HCT116 (cell line): ENCODE data around the gene ORC6. TPM values are rescaled to one million over a fixed set of nuclear protein-coding genes. Genes with fewer than 3 reads are reported as not detected.

ENCODE experiments used
- ATAC-seq: fragments of 200-7000 bp; cut with Tn5 transposase; 2 replicates; pipeline ENCODE4 v1.9.1; 2020; ENCODE audit warnings: mild to moderate bottlenecking, moderate library complexity
- BruUV-seq: library from RNA; stranded (reverse); fragments of 400-500 nt; replicated peaks from 2 replicates; lab custom pipeline; 2021; lab: Mats Ljungman, UMichigan
- CTCF ChIA-PET: fragments of 300-600 bp; sonication (Branson Sonifier 250); formaldehyde crosslinking; loops from one replicate; lab custom pipeline; 2021; ENCODE audit warnings: antibody characterized with exemption; lab: Charles Lee
- POLR2A ChIA-PET: fragments of 300-600, 350-600 bp; sonication (Branson Sonifier 250); formaldehyde crosslinking; loops from one replicate; lab custom pipeline; 2021; ENCODE audit warnings: antibody characterized with exemption; lab: Charles Lee
- RAD21 ChIA-PET, 2 experiments: fragments of 300-600 bp; sonication (Branson Sonifier 250); formaldehyde crosslinking; loops; one replicate each; lab custom pipeline; 2023; ENCODE audit warnings: low total read pairs in 2 of 2; ENCODE audit not compliant: uncharacterized antibody in 2 of 2, unreplicated experiment in 2 of 2, low non-redundant PET in 1 of 2; lab: Charles Lee
- DNase-seq: peaks from one replicate; pipeline ENCODE4 v3.0.0-alpha.2; 2010; ENCODE audit warnings: low read depth, low spot score
- H2AFZ ChIP-seq: fragments of 200-600 bp; shearing (Covaris generic), sonication (generic); 2 replicates; pipeline ENCODE4 v1.6.1; 2017; ENCODE audit warnings: low read depth, mixed run types, mixed read lengths, antibody characterized with exemption, low read length; ENCODE audit not compliant: poor library complexity, severe bottlenecking
- H3K27ac ChIP-seq: 2 replicates; pipeline ENCODE4 v1.5.1; 2012; ENCODE audit warnings: low read depth, low read length
- H3K27me3 ChIP-seq: fragments of 200-600 bp; sonication (generic); 2 replicates; pipeline ENCODE4 v1.6.1; 2016; ENCODE audit warnings: mixed run types, low read length, mixed read lengths; ENCODE audit not compliant: insufficient read depth
- H3K36me3 ChIP-seq, 2 experiments: fragments of 200-500 bp in 1 of 2; fragments of 200-600 bp in 1 of 2; sonication (Bioruptor generic) in 1 of 2; sonication (generic) in 1 of 2; 2 replicates each; pipeline versions ENCODE4 v1.5.1 to v1.6.1; 2014 to 2016; ENCODE audit warnings: low read length in 2 of 2, inconsistent platforms in 1 of 2, mixed read lengths in 1 of 2, mixed run types in 1 of 2; ENCODE audit not compliant: insufficient read depth in 2 of 2, control insufficient read depth in 1 of 2
- H3K4me1 ChIP-seq, 2 experiments: fragments of 200-600 bp in 1 of 2; sonication (generic) in 1 of 2; 2 replicates each; pipeline versions ENCODE4 v1.5.1 to v1.6.1; 2012 to 2017; ENCODE audit warnings: low read length in 2 of 2, inconsistent platforms in 1 of 2, mild to moderate bottlenecking in 1 of 2, mixed read lengths in 1 of 2, mixed run types in 1 of 2, moderate library complexity in 1 of 2; ENCODE audit not compliant: insufficient read depth in 2 of 2, control insufficient read depth in 1 of 2
- H3K4me2 ChIP-seq: fragments of 200-600 bp; sonication (generic); 2 replicates; pipeline ENCODE4 v1.6.1; 2017; ENCODE audit warnings: mixed run types, low read length, mixed read lengths
- H3K4me3 ChIP-seq, 2 experiments: fragments of 200-600 bp in 1 of 2; sonication (generic) in 1 of 2; replicated peaks in 1 of 2; 2 replicates each; pipeline ENCODE4 v1.5.1; 2011 to 2016; ENCODE audit warnings: low read length in 2 of 2, control low read depth in 1 of 2, low read depth in 1 of 2, mild to moderate bottlenecking in 1 of 2, mixed read lengths in 1 of 2, mixed run types in 1 of 2
- H3K79me2 ChIP-seq: fragments of 200-600 bp; sonication (generic); 2 replicates; pipeline ENCODE4 v1.6.1; 2017; ENCODE audit warnings: mild to moderate bottlenecking, mixed run types, low read length, moderate library complexity, mixed read lengths; ENCODE audit not compliant: insufficient read depth
- H3K9ac ChIP-seq: fragments of 200-600 bp; sonication (generic); 2 replicates; pipeline ENCODE4 v1.6.1; 2016; ENCODE audit warnings: low read length, mixed read lengths
- H3K9me2 ChIP-seq: fragments of 200-600 bp; sonication (generic), shearing (Covaris generic); 2 replicates; pipeline ENCODE4 v1.6.1; 2017; ENCODE audit warnings: mixed run types, mild to moderate bottlenecking, moderate library complexity; ENCODE audit not compliant: insufficient read depth
- H3K9me3 ChIP-seq, 2 experiments: fragments of 200-500 bp in 1 of 2; fragments of 200-600 bp in 1 of 2; sonication (Bioruptor generic) in 1 of 2; sonication (generic) in 1 of 2; 2 replicates each; pipeline ENCODE4 v1.6.1; 2014 to 2017; ENCODE audit warnings: low read length in 2 of 2, mixed read lengths in 2 of 2, inconsistent platforms in 1 of 2, low read depth in 1 of 2, mild to moderate bottlenecking in 1 of 2, mixed run types in 1 of 2, moderate library complexity in 1 of 2; ENCODE audit not compliant: control insufficient read depth in 1 of 2, insufficient read depth in 1 of 2
- H4K20me1 ChIP-seq: fragments of 200-600 bp; sonication (generic), shearing (Covaris generic); 2 replicates; pipeline ENCODE4 v1.6.1; 2017; ENCODE audit warnings: mixed run types, mild to moderate bottlenecking, moderate library complexity; ENCODE audit not compliant: insufficient read depth
- CBX3 ChIP-seq: IDR thresholded peaks from 2 replicates; pipeline ENCODE4 v1.6.1; 2012; ENCODE audit warnings: low read depth
- EZH2 ChIP-seq: fragments of 200-600 bp; sonication (generic); IDR thresholded peaks from 2 replicates; pipeline ENCODE4 v1.6.1; 2017; ENCODE audit warnings: antibody characterized with exemption, mixed run types
- EZH2phosphoT487 ChIP-seq: fragments of 200-600 bp; IDR thresholded peaks from 2 replicates; pipeline ENCODE4 v1.6.1; 2018; ENCODE audit warnings: antibody characterized with exemption, borderline replicate concordance
- JUND ChIP-seq: IDR thresholded peaks from 2 replicates; pipeline ENCODE4 v1.6.1; 2012
- SIN3A ChIP-seq: IDR thresholded peaks from 2 replicates; pipeline ENCODE4 v1.6.1; 2012; ENCODE audit warnings: low read depth
- SP1 ChIP-seq: IDR thresholded peaks from 2 replicates; pipeline ENCODE4 v1.6.1; 2012; ENCODE audit warnings: low read depth
- YY1 ChIP-seq: IDR thresholded peaks from 2 replicates; pipeline ENCODE4 v1.6.1; 2011; ENCODE audit warnings: low read length, low read depth, moderate library complexity, mild to moderate bottlenecking; ENCODE audit not compliant: insufficient replicate concordance; ENCODE audit errors: extremely low read depth
- ZNF274 ChIP-seq: fragments of 200-500 bp; sonication (Bioruptor generic); IDR thresholded peaks from 2 replicates; pipeline ENCODE4 v1.6.1; 2014; ENCODE audit warnings: mild to moderate bottlenecking, low read depth, low read length, inconsistent platforms
- intact Hi-C: fragments of 100-400 bp; cut with micrococcal nuclease; formaldehyde crosslinking; loops from 2 replicates; pipeline ENCODE4 v1.10.0; 2022
- total RNA-seq: library from RNA; stranded (reverse); gene quantifications from one replicate; pipeline ENCODE4 v1.2.1, GENCODE V29; 2021; ENCODE audit not compliant: unreplicated experiment
- TF ChIP-seq, protein P1 (sequence below): IDR thresholded peaks from 2 replicates; pipeline ENCODE4 v1.6.1; 2011; ENCODE audit warnings: mild to moderate bottlenecking, low read length, moderate library complexity; ENCODE audit not compliant: insufficient replicate concordance; ENCODE audit errors: extremely low read depth
- TF ChIP-seq, protein P2 (sequence below): IDR thresholded peaks from 2 replicates; pipeline ENCODE4 v1.6.1; 2012; ENCODE audit warnings: low read depth
- TF ChIP-seq, protein P3 (sequence below), 3 experiments: fragments of 200-600 bp in 1 of 3; sonication (generic) in 1 of 3; IDR thresholded peaks in 2 of 3; conservative IDR thresholded peaks in 1 of 3; 2 replicates each; pipeline ENCODE4 v1.5.1; 2012 to 2017; ENCODE audit warnings: low read depth in 2 of 3, low read length in 2 of 3, antibody characterized with exemption in 1 of 3, borderline replicate concordance in 1 of 3, control low read depth in 1 of 3, mild to moderate bottlenecking in 1 of 3, mixed read lengths in 1 of 3, mixed run types in 1 of 3, moderate library complexity in 1 of 3; ENCODE audit not compliant: insufficient read depth in 1 of 3

Gene ORC6
- total RNA-seq, 1 experiment from 2014 or later: 44.7 TPM

DNA sequence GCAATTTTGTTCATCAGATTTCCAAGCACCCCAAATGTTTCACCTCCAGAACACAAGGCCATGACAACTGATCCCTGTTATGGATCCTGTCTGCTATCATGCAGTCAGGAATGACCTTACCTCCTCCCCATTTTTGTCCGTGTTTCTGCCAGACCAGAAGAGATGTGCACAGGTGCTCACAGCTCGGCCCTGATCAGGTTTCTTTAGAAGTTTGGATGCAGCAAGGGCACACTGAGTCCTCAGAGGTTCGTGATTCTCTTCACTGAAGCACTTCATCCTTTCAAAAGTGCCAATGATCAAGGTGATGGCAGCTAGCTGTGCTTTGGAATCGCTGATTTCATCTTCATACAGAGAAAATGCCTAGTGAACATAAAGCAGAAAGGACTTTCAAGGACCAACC lies 27.3 kb upstream of the ORC6 start:
- H2AFZ ChIP-seq: no peak overlapping the region
- DNase-seq (no peak), ATAC-seq (no peak)
- ChIA-PET RAD21 (no interaction called here), POLR2A (no interaction called here), CTCF (no interaction called here)
- no TSS peak for BruUV-seq
- H3K79me2 ChIP-seq: no peaks in the 10 kb centered on the region
- no peaks in the 10 kb centered on the region for H3K4me1 ChIP-seq
- peaks cover 32 to 38% of the 10 kb centered on the region in 2 experiments for H3K36me3 ChIP-seq
- H3K9ac ChIP-seq: no peak overlapping the region
- H3K9me3 ChIP-seq: no peaks in the 10 kb centered on the region
- TF ChIP-seq, protein P1, sequence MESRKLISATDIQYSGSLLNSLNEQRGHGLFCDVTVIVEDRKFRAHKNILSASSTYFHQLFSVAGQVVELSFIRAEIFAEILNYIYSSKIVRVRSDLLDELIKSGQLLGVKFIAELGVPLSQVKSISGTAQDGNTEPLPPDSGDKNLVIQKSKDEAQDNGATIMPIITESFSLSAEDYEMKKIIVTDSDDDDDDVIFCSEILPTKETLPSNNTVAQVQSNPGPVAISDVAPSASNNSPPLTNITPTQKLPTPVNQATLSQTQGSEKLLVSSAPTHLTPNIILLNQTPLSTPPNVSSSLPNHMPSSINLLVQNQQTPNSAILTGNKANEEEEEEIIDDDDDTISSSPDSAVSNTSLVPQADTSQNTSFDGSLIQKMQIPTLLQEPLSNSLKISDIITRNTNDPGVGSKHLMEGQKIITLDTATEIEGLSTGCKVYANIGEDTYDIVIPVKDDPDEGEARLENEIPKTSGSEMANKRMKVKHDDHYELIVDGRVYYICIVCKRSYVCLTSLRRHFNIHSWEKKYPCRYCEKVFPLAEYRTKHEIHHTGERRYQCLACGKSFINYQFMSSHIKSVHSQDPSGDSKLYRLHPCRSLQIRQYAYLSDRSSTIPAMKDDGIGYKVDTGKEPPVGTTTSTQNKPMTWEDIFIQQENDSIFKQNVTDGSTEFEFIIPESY: no peak
- TF ChIP-seq SP1 (no peak), CBX3 (no peak), ZNF274 (no peak), EZH2phosphoT487 (no peak), YY1 (no peak), JUND (no peak), EZH2 (no peak), SIN3A (no peak)
- TF ChIP-seq, protein P2, sequence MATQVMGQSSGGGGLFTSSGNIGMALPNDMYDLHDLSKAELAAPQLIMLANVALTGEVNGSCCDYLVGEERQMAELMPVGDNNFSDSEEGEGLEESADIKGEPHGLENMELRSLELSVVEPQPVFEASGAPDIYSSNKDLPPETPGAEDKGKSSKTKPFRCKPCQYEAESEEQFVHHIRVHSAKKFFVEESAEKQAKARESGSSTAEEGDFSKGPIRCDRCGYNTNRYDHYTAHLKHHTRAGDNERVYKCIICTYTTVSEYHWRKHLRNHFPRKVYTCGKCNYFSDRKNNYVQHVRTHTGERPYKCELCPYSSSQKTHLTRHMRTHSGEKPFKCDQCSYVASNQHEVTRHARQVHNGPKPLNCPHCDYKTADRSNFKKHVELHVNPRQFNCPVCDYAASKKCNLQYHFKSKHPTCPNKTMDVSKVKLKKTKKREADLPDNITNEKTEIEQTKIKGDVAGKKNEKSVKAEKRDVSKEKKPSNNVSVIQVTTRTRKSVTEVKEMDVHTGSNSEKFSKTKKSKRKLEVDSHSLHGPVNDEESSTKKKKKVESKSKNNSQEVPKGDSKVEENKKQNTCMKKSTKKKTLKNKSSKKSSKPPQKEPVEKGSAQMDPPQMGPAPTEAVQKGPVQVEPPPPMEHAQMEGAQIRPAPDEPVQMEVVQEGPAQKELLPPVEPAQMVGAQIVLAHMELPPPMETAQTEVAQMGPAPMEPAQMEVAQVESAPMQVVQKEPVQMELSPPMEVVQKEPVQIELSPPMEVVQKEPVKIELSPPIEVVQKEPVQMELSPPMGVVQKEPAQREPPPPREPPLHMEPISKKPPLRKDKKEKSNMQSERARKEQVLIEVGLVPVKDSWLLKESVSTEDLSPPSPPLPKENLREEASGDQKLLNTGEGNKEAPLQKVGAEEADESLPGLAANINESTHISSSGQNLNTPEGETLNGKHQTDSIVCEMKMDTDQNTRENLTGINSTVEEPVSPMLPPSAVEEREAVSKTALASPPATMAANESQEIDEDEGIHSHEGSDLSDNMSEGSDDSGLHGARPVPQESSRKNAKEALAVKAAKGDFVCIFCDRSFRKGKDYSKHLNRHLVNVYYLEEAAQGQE: no peak
- TF ChIP-seq, protein P3, sequence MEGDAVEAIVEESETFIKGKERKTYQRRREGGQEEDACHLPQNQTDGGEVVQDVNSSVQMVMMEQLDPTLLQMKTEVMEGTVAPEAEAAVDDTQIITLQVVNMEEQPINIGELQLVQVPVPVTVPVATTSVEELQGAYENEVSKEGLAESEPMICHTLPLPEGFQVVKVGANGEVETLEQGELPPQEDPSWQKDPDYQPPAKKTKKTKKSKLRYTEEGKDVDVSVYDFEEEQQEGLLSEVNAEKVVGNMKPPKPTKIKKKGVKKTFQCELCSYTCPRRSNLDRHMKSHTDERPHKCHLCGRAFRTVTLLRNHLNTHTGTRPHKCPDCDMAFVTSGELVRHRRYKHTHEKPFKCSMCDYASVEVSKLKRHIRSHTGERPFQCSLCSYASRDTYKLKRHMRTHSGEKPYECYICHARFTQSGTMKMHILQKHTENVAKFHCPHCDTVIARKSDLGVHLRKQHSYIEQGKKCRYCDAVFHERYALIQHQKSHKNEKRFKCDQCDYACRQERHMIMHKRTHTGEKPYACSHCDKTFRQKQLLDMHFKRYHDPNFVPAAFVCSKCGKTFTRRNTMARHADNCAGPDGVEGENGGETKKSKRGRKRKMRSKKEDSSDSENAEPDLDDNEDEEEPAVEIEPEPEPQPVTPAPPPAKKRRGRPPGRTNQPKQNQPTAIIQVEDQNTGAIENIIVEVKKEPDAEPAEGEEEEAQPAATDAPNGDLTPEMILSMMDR (IDR thresholded peaks at IDR 0.05 in 2 of 3, conservative IDR thresholded peaks at IDR 0.05 in 1 of 3; ENCODE audit: borderline replicate concordance in 1 of 3, insufficient read depth in 1 of 3, low read depth in 2 of 3, low read length in 2 of 3): no peak
- intact Hi-C loops: no loop called here
- H3K9me2 ChIP-seq: no peaks in the 10 kb centered on the region
- no peak overlapping the region for H3K4me3 ChIP-seq
- no peak overlapping the region for H3K4me2 ChIP-seq
- no peaks in the 10 kb centered on the region for H3K27me3 ChIP-seq
- H3K27ac ChIP-seq: no peak overlapping the region
- no peaks in the 10 kb centered on the region for H4K20me1 ChIP-seq
